Activated T-cell treated with anti-CD3 and anti-CD28 coated beads for 48 hours (primary cell): Measurements from ENCODE around the gene HIVEP1.

Experiments
- DNase-seq: peaks from one replicate; pipeline ENCODE4 v3.0.0-alpha.2; 2020; ENCODE audit warnings: low read depth

The HIVEP1 gene

GRCh38 chr6:12189150-12189549 is 177.0 kb downstream of the HIVEP1 start:
- DNase-seq, result no peak

DNA sequence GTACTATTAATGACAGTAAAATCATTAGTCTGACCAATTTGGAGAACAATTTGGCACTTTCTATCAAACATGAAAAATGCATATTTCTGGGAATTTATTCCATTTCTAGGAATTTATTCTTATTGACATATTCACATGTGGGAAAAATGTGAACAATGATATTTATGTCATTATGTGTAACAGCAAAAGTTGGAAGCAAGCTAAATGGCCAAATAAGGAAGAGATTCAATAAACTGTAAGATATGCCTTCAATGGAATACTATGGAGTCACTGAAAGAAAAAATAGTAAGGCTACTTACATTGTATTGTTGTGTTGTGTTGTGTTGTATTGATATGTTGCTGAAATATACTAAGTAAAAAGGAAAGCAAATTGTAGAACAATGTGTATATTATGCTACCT is 177.5 kb downstream of the HIVEP1 start:
- DNase-seq, result no peak

DNA sequence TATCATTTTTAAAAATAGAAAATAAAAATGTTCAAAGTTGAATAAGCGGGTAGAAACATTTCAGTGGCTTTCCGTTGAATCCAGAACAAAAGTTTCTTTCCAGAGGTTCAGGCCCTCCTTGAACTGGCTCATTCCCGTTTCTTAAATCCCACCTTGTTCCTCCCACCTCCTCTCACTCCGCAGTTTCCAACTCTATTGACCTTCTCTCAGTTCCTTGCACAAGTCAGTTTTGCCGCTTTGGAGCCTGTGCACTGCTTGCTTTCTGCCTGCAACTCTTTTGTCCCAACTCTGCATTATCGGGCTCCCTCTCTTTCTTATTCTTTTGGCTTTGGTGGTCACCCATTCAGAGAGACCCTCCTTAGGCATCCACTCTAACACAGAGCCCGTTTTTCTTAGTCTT is 178.1 kb downstream of the HIVEP1 start:
- no peak for DNase-seq

DNA sequence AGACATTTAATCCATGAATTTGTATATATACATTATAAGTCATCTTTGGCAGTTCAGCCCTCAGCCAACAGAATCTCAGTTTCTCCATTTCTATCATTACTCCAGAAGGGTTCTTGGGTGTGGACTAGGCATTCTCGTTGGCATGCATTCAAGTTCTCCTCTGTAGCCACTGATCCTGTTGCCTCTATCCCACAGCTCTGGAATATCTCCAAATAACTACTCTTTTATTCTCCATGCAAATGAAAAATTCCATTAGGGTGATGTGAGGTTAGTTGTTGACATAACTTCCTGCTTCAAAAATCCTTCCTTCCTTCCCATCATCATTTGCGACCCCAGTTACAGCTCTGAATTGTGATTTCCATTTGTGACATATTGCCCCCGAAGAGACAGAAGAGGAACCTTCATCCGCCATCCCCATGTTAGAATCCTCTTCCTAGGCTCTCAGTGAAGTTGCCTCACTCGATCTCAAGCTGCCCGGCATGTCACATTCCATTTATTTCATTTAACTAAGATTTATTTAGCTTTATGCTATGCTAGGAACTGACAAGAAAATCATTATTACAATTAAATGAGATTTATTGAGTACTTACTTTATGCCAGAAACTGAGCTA is 184.3 kb downstream of the HIVEP1 start:
- no peak for DNase-seq

- no peak for DNase-seq
Observed at GRCh38 chr6:12198851-12199250, 186.7 kb downstream of the HIVEP1 start.

GRCh38 chr6:12200015-12200564 is 188.0 kb downstream of the HIVEP1 start:
- DNase-seq, result no peak

DNA sequence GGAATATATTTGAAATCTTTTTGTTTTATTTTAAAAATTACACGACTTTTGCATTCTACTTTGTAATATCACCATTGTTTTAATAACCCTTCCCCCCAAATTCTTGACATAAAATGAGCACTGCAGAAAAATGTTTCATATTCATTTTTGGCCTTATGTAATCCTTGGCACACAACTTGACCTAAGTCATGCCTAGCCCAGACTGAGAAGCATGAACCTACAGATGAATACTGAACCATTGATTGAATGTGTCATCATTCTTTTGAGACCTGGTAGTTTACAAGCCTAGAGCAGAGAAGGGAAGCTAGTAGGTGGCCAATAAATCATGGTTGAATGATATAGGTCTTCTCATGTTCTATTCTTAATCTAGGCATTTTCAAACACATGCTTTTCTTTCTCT is 188.6 kb downstream of the HIVEP1 start:
- DNase-seq, result no peak

- no peak for DNase-seq
Observed at GRCh38 chr6:12203001-12203400, 190.9 kb downstream of the HIVEP1 start.

GRCh38 chr6:12208190-12208589 is 196.1 kb downstream of the HIVEP1 start:
- peak; percentile 6 for DNase-seq

DNA sequence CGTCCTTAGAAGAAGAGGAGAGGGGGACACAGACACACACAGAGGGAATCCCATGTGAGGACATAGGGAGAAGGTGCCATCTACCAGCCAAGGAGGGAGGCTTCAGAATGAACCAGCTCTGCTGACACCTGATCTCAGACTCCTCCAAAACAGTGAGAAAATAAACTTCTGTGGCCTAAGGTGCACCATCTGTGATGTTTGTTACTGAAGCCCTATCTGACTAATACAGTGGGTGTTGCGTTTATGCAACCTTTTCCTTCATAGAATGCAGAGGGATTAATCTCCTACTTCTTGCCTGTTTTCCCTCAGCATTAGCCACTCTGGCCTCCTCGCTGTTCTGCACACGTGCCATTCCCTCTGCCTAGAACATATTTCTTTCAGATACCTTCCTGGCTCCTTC is 196.6 kb downstream of the HIVEP1 start:
- DNase-seq, result no peak
